ENCODE results near the gene SMARCE1. TPM values are rescaled to one million over a fixed set of nuclear protein-coding genes. Genes with fewer than 3 reads are reported as not detected.

Gene SMARCE1
- total RNA-seq = 86.0 and 89.0 TPM in 2 replicates

DNA sequence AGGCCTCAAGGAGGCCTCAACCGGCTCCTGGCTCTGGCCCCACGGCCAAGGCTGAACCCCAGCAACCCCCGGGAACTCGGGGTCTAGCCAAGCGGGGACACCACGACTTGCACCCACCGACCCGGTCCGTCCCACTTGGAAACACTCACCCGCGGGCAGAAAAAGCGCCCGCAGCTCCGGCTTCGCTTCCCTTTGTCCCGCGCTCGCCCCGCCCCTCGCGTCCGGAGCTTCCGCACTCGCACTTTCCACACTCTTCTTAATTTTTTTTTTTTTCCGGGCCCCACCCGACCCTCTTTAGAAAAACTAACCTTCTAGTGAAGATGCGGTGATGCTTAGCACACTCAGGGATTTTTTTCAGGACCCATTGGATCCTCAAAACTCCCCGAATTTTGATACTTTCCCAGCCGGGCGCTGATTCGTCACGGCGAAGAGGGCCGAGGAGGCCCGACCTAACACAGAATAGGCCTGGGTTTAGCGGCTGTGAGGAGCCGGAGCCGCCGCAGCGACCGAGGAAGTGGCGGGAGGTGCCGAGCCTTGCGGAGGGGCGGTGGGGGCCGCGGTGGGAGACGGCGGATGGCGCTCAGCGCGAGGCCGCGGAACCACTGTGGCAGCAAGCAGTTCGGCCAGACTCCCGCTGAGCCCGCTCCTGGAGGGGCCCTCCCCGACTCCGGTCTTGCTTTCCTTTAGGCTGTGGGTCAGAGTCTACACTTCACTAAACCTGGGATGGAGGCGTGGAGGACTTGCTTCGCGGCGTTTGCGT is at the start of gene SMARCE1:
Gene SMARCE1, minus strand, starts transcription at position 195 of the 760 bp plus-strand sequence. CDS start 2,016 bp downstream, outside the sequence.

DNA sequence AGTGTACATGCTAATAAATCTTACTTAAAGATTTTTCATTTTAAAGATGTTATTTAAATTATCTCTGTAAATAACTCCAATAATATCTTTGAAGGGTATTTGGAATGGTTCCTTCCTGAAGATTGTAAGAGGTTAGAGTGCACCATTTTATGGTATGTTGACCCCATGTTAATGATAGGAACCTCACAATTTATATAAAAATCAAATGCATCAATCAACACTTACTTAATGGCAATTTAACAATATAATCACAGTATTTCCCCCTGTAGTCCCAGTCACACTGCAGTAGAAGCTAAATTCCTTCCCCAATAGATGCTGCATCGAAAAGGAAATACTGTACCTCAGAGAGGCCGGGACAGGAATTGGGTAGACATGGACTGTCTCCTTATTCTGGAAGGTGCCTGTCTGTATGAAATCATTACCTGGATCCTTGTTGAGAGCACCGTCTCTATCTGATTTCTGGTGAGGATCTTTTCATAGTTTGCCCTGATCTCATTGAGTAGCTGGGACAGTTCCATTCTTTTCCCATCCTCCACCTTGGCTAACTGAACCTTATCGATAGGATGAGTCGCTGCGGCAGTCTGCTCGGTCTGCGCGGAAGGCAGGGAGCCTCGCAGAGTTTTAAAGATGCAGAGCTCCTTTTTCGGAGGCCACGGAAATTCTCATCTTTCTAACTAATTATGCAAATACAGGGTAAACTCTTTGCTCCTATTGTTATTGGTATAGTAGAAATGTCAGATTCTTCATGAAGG is 17.1 kb upstream of the SMARCE1 start, which contains the start of gene KRT222:
Gene KRT222, minus strand, starts transcription at position 596 of the 752 bp plus-strand sequence. Its CDS starts 78 bp downstream, at position 518.

Other genes starting within 250 kb of the SMARCE1 start
- 2.2 and 151 TPM in 2 replicates for gene TOP2A, start 229.9 kb downstream of the SMARCE1 start, total RNA-seq
- gene IGFBP4, start 204.4 kb downstream of the SMARCE1 start, total RNA-seq = 258 and 263 TPM in 2 replicates
- 0.14 TPM in 1 of 2 replicates, not detected in the other for gene TNS4, start 146.2 kb downstream of the SMARCE1 start, total RNA-seq
- gene CCR7, start 82.3 kb downstream of the SMARCE1 start, total RNA-seq = under 0.01 TPM in 1 of 2 replicates, not detected in the other
- not detected in 2 replicates for gene KRT222, start 17.4 kb upstream of the SMARCE1 start, total RNA-seq
- gene KRT24, start 55.9 kb upstream of the SMARCE1 start, total RNA-seq = 0.14 TPM in 1 of 2 replicates, not detected in the other
- gene KRT25, start 107.5 kb upstream of the SMARCE1 start, total RNA-seq = not detected in 2 replicates
- gene KRT26, start 124.4 kb upstream of the SMARCE1 start, total RNA-seq = not detected in 2 replicates
- not detected in 2 replicates for gene KRT27, start 134.7 kb upstream of the SMARCE1 start, total RNA-seq
- not detected in 2 replicates for gene KRT28, start 152.1 kb upstream of the SMARCE1 start, total RNA-seq
- 3.1 and 3.5 TPM in 2 replicates for gene KRT10, start 174.8 kb upstream of the SMARCE1 start, total RNA-seq
- gene KRT12, start 219.4 kb upstream of the SMARCE1 start, total RNA-seq = 0.43 TPM in 1 of 2 replicates, not detected in the other
- gene KRT20, start 237.4 kb upstream of the SMARCE1 start, total RNA-seq = not detected in 2 replicates